Breast epithelium (tissue), 4 donors: ENCODE measurements around the gene VDAC2. TPM values are rescaled to one million over a fixed set of nuclear protein-coding genes. Genes with fewer than 3 reads are reported as not detected.
"Not testable (repeated sequence)": the region's sequence is repeated elsewhere in the genome, so short reads cannot be mapped to it uniquely, and the experiment has no call there.

Experiments used
- DNase-seq, 2 donors: peaks; one replicate each; pipeline ENCODE4 v3.0.0-alpha.2; 2019; ENCODE audit warnings: low spot score in 2 of 2
- H3K27ac ChIP-seq, 2 donors: fragments of 200-600 bp; sonication (generic) in 1 of 2; one replicate each; pipeline ENCODE4 v1.5.1; 2016 to 2019; ENCODE audit warnings: mild to moderate bottlenecking in 1 of 2
- H3K27me3 ChIP-seq, 2 donors: fragments of 200-600 bp; sonication (generic) in 1 of 2; one replicate each; pipeline versions ENCODE4 v1.5.1 to v1.6.0; 2017 to 2019; ENCODE audit warnings: control low read depth in 1 of 2, mild to moderate bottlenecking in 1 of 2
- H3K36me3 ChIP-seq: fragments of 200-600 bp; one replicate; pipeline ENCODE4 v1.5.1; 2019
- H3K4me1 ChIP-seq, 2 donors: fragments of 200-600 bp; sonication (generic); one replicate each; pipeline ENCODE4 v1.5.1; 2016 to 2019; ENCODE audit warnings: control low read depth in 1 of 2
- H3K4me3 ChIP-seq, 3 donors: fragments of 200-600 bp; sonication (generic); 1 replicate in 2 of 3; 2 replicates in 1 of 3; pipeline ENCODE4 v1.5.1; 2016 to 2019; ENCODE audit warnings: mild to moderate bottlenecking in 3 of 3, moderate library complexity in 2 of 3
- H3K9me3 ChIP-seq, 2 donors: fragments of 200-600 bp; sonication (generic) in 1 of 2; one replicate each; pipeline ENCODE4 v1.5.1; 2016 to 2019; ENCODE audit warnings: control low read depth in 1 of 2
- CTCF ChIP-seq, 3 donors: fragments of 450-650 bp; IDR thresholded peaks; one replicate each; pipeline ENCODE4 v1.5.1; 2016 to 2017; ENCODE audit warnings: antibody characterized with exemption in 3 of 3, mild to moderate bottlenecking in 3 of 3, moderate library complexity in 3 of 3
- POLR2A ChIP-seq: fragments of 450-650 bp; IDR thresholded peaks from one replicate; pipeline ENCODE4 v1.6.1; 2016; ENCODE audit warnings: antibody characterized with exemption, mild to moderate bottlenecking, moderate library complexity
- POLR2AphosphoS5 ChIP-seq, 3 donors: sonication (generic); formaldehyde crosslinking; IDR thresholded peaks; one replicate each; pipeline ENCODE4 v1.6.1; 2017; ENCODE audit warnings: antibody characterized with exemption in 3 of 3
- intact Hi-C: fragments of 100-400 bp; cut with DNase I; formaldehyde crosslinking; loops from one replicate; pipeline ENCODE4 v1.15.1; 2023; ENCODE audit warnings: low total_unique reads
- total RNA-seq, 3 donors: library from RNA; depleted of rRNA; stranded (reverse); fragments of >200 nt; gene quantifications; one replicate each; pipeline ENCODE4 v1.1.0, GENCODE V29; 2016

VDAC2 gene
- total RNA-seq, 3 donors from 2014 or later: 86.2 to 127 (median 91.6) TPM

DNA sequence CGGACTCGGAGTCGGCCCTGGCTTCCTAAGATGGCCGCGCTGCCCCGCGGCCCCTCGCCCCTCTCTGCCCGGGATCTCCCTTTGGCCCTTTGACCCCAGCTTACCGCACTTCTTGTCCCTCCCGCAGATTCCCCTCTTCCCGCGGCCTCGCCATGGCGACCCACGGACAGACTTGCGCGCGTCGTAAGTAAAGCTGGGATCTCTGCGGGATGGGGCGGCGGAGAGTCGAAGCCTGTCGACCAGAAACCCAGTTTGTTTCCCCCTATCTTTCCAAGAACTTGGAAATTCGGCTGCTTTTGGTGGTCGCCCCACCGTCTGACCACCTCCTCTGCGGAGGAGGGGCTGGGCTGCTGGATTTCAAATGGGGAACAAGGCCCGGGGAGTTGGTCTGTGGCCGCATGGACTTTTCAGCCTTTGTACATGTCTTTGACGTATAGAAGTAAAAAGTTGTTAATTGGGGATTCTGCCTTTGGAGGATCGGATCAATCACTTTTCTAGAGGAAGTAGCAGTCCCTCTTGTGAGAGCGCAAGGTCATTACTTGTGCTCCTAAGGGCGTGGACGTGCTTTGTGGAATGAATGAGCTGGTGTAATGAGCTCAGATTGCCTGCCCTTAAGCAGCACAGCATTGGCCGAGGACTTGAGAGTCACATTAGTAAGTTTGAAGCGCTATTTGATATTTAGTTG is 553 bp downstream of the VDAC2 start:
- peak overlapping the region; percentile 95 to 100 for H3K27ac ChIP-seq
- H3K4me3 ChIP-seq: peak overlapping the region; percentile 81 to 92 (median 88)
- H3K4me1 ChIP-seq: peaks cover 2 to 18% of the 10 kb centered on the region in 2 donors
- DNase-seq: no peak
- no peaks in the 10 kb centered on the region for H3K9me3 ChIP-seq
- H3K36me3 ChIP-seq: no peaks in the 10 kb centered on the region
- intact Hi-C loops: no loop called here
- no peaks in the 10 kb centered on the region for H3K27me3 ChIP-seq
- TF ChIP-seq CTCF (IDR thresholded peaks at IDR 0.05) (no peak), POLR2AphosphoS5 (IDR thresholded peaks at IDR 0.05) (no peak), POLR2A (no peak)

DNA sequence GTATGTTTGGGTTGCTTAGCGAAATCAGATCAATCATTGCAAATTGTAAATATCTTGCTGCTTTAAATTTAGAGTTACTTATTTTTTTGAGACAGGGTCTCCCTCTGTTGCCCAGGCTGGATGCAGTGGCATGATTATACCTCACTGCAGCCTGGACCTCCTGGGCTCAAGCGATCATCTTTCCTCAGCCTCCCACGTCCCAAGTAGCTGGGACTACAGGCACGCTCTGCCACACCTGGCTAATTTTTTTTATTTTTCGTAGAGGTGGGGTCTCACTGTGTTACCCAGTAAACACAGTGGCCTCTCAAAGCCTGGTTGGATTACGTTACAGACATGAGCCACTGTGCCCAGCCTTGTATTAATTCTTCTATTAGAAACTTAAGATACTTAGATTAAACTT is 1.7 kb downstream of the VDAC2 start:
- peak overlapping the region in 1 of 3 donors; percentile 88 for H3K4me3 ChIP-seq
- no peaks in the 10 kb centered on the region for H3K36me3 ChIP-seq
- peaks cover 2 to 30% of the 10 kb centered on the region in 2 donors for H3K4me1 ChIP-seq
- DNase-seq: no peak
- peak overlapping the region in 1 of 2 donors; percentile 95 for H3K27ac ChIP-seq
- TF ChIP-seq CTCF (IDR thresholded peaks at IDR 0.05): no peak
- no peak for TF ChIP-seq POLR2A
- TF ChIP-seq POLR2AphosphoS5 (IDR thresholded peaks at IDR 0.05): no peak
- intact Hi-C loops: no loop called here
- no peaks in the 10 kb centered on the region for H3K9me3 ChIP-seq
- H3K27me3 ChIP-seq: no peaks in the 10 kb centered on the region

GRCh38 chr10:75220274-75220673 is 9.7 kb downstream of the VDAC2 start:
- H3K4me3 ChIP-seq: no peak overlapping the region
- no peak overlapping the region for H3K27ac ChIP-seq
- H3K4me1 ChIP-seq: peaks cover 4 to 29% of the 10 kb centered on the region in 2 donors
- H3K9me3 ChIP-seq: no peaks in the 10 kb centered on the region
- intact Hi-C loops: no loop called here
- H3K36me3 ChIP-seq: no peaks in the 10 kb centered on the region
- DNase-seq: no peak
- TF ChIP-seq POLR2A (no peak), CTCF (IDR thresholded peaks at IDR 0.05) (no peak), POLR2AphosphoS5 (IDR thresholded peaks at IDR 0.05) (no peak)
- H3K27me3 ChIP-seq: no peaks in the 10 kb centered on the region

GRCh38 chr10:75221492-75221891 is 10.9 kb downstream of the VDAC2 start:
- H3K27ac ChIP-seq: not testable (repeated sequence)

GRCh38 chr10:75223507-75223906 is 12.9 kb downstream of the VDAC2 start:
- Histone ChIP-seq H3K4me1 (peaks cover 4 to 27% of the 10 kb centered on the region in 2 donors), H3K4me3 (no peak overlapping the region), H3K36me3 (no peaks in the 10 kb centered on the region), H3K27me3 (no peaks in the 10 kb centered on the region), H3K9me3 (no peaks in the 10 kb centered on the region), H3K27ac (peak overlapping the region; percentile 95 to 96)
- intact Hi-C loops: no loop called here
- TF ChIP-seq POLR2AphosphoS5 (IDR thresholded peaks at IDR 0.05): no peak
- no peak for TF ChIP-seq CTCF (IDR thresholded peaks at IDR 0.05)
- DNase-seq: no peak

More at GRCh38 chr10:75221492-75221891, 10.9 kb downstream of the VDAC2 start:
- H3K27me3 ChIP-seq, DNase-seq, H3K36me3 ChIP-seq, H3K9me3 ChIP-seq, intact Hi-C loops, H3K4me3 ChIP-seq: not testable (repeated sequence)
- H3K4me1 ChIP-seq: peaks cover 4 to 32% of the 10 kb centered on the region in 2 donors
